CD4-positive, CD25-positive, alpha-beta regulatory T cell (primary cell): ENCODE results near the gene PLCG2. TPM values are rescaled to one million over a fixed set of nuclear protein-coding genes. Genes with fewer than 3 reads are reported as not detected.

ENCODE experiments used
- ATAC-seq, 2 donors: fragments of 150-1000 bp; cut with Tn5 transposase; one replicate each; pipeline ENCODE4 v1.10.0; 2021; ENCODE audit warnings: low read depth in 2 of 2, moderate number of reproducible peaks in 2 of 2, moderate library complexity in 1 of 2
- DNase-seq, 3 donors: peaks; one replicate each; pipeline versions ENCODE4 v3.0.0 to v3.0.0-alpha.2; 2012 to 2022; ENCODE audit warnings: mixed read lengths in 1 of 3
- H3K27ac ChIP-seq: one replicate; pipeline ENCODE4 v1.7.0; 2013; ENCODE audit warnings: mild to moderate bottlenecking, low read length; ENCODE audit not compliant: insufficient read depth, poor library complexity, severe bottlenecking
- H3K27me3 ChIP-seq: one replicate; pipeline ENCODE4 v1.7.0; 2013; ENCODE audit warnings: low read length; ENCODE audit not compliant: control insufficient read depth, insufficient read depth
- H3K36me3 ChIP-seq: one replicate; pipeline ENCODE4 v1.7.0; 2013; ENCODE audit warnings: mild to moderate bottlenecking, low read length, moderate library complexity; ENCODE audit not compliant: control insufficient read depth, insufficient read depth
- H3K4me1 ChIP-seq: 2 replicates; pipeline ENCODE4 v1.7.0; 2013; ENCODE audit warnings: mild to moderate bottlenecking, low read length; ENCODE audit not compliant: insufficient read depth, control insufficient read depth, poor library complexity, severe bottlenecking
- H3K4me3 ChIP-seq: one replicate; pipeline ENCODE4 v1.7.0; 2013; ENCODE audit warnings: low read depth, mild to moderate bottlenecking, low read length, moderate library complexity
- H3K9me3 ChIP-seq, 2 experiments: 1 replicate in 1 of 2; 2 replicates in 1 of 2; pipeline ENCODE4 v1.7.0; 2013; ENCODE audit warnings: low read length in 2 of 2, mild to moderate bottlenecking in 1 of 2, moderate library complexity in 1 of 2; ENCODE audit not compliant: control insufficient read depth in 2 of 2
- H3K27ac Mint-ChIP-seq, 3 donors: one replicate each; pipeline ENCODE4 v1.8.0; 2020 to 2022; ENCODE audit warnings: mild to moderate bottlenecking in 3 of 3, mixed read lengths in 3 of 3, moderate library complexity in 2 of 3
- H3K27me3 Mint-ChIP-seq: one replicate; pipeline ENCODE4 v1.8.0; 2022; ENCODE audit warnings: mild to moderate bottlenecking, mixed read lengths
- H3K36me3 Mint-ChIP-seq: one replicate; pipeline ENCODE4 v1.8.0; 2020; ENCODE audit warnings: mixed read lengths
- H3K4me1 Mint-ChIP-seq, 4 donors: one replicate each; pipeline ENCODE4 v1.8.0; 2020 to 2022; ENCODE audit warnings: mixed read lengths in 4 of 4, mild to moderate bottlenecking in 1 of 4
- H3K4me3 Mint-ChIP-seq, 4 donors: one replicate each; pipeline ENCODE4 v1.8.0; 2020 to 2022; ENCODE audit warnings: mild to moderate bottlenecking in 4 of 4, mixed read lengths in 4 of 4, moderate library complexity in 3 of 4
- H3K9me3 Mint-ChIP-seq, 7 donors: one replicate each; pipeline ENCODE4 v1.8.0; 2020 to 2022; ENCODE audit warnings: mixed read lengths in 7 of 7, mild to moderate bottlenecking in 3 of 7, moderate library complexity in 2 of 7
- polyA plus RNA-seq, 4 donors: library from polyadenylated mRNA; unstranded; fragments of 300-500 nt; fragmentation: Illumina TruSeq; gene quantifications; one replicate each; pipeline ENCODE4 v1.2.3, GENCODE V29; 2021
- total RNA-seq: library from RNA; stranded (reverse); gene quantifications from one replicate; pipeline ENCODE4 v1.2.3, GENCODE V29; 2022

Gene PLCG2
- total and polyA plus RNA-seq, 5 donors from 2014 or later, result 0.59 to 3.8 (median 1.3) TPM; not detected in 1

- no peaks in the 10 kb centered on the region for H3K36me3 Mint-ChIP-seq
- no peak overlapping the region for H3K27ac Mint-ChIP-seq
- Histone ChIP-seq H3K36me3 (no peaks in the 10 kb centered on the region), H3K4me1 (no peaks in the 10 kb centered on the region), H3K9me3 (no peaks in the 10 kb centered on the region), H3K27ac (no peak overlapping the region), H3K27me3 (no peaks in the 10 kb centered on the region), H3K4me3 (no peak overlapping the region)
- no peaks in the 10 kb centered on the region for H3K27me3 Mint-ChIP-seq
- no peak overlapping the region for H3K4me3 Mint-ChIP-seq
- H3K9me3 Mint-ChIP-seq, result no peaks in the 10 kb centered on the region
- H3K4me1 Mint-ChIP-seq, result no peaks in the 10 kb centered on the region
- DNase-seq (no peak), ATAC-seq (no peak)
Observed at GRCh38 chr16:81913222-81913621, 134.1 kb downstream of the PLCG2 start.

- Histone ChIP-seq H3K9me3 (no peaks in the 10 kb centered on the region), H3K4me1 (no peaks in the 10 kb centered on the region), H3K4me3 (no peak overlapping the region), H3K27me3 (no peaks in the 10 kb centered on the region), H3K27ac (no peak overlapping the region), H3K36me3 (no peaks in the 10 kb centered on the region)
- no peaks in the 10 kb centered on the region for H3K9me3 Mint-ChIP-seq
- no peaks in the 10 kb centered on the region for H3K4me1 Mint-ChIP-seq
- ATAC-seq (no peak), DNase-seq (no peak)
- no peaks in the 10 kb centered on the region for H3K36me3 Mint-ChIP-seq
- H3K4me3 Mint-ChIP-seq, result no peak overlapping the region
- no peaks in the 10 kb centered on the region for H3K27me3 Mint-ChIP-seq
- no peak overlapping the region for H3K27ac Mint-ChIP-seq
Observed at GRCh38 chr16:81917375-81917774, 138.3 kb downstream of the PLCG2 start.

- ATAC-seq, result no peak
- no peaks in the 10 kb centered on the region for H3K27me3 ChIP-seq
Observed at GRCh38 chr16:81918927-81919326, 139.8 kb downstream of the PLCG2 start.

GRCh38 chr16:81920498-81920897 lies 141.4 kb downstream of the PLCG2 start:
- Mint-ChIP-seq H3K4me1 (no peaks in the 10 kb centered on the region), H3K36me3 (no peaks in the 10 kb centered on the region), H3K9me3 (no peaks in the 10 kb centered on the region), H3K4me3 (no peak overlapping the region), H3K27me3 (no peaks in the 10 kb centered on the region), H3K27ac (no peak overlapping the region)
- Histone ChIP-seq H3K9me3 (no peaks in the 10 kb centered on the region), H3K36me3 (no peaks in the 10 kb centered on the region), H3K4me1 (no peaks in the 10 kb centered on the region), H3K4me3 (no peak overlapping the region), H3K27ac (no peak overlapping the region), H3K27me3 (no peaks in the 10 kb centered on the region)
- no peak for ATAC-seq
- no peak for DNase-seq

More at GRCh38 chr16:81918927-81919326, 139.8 kb downstream of the PLCG2 start:
- H3K36me3 ChIP-seq, result no peaks in the 10 kb centered on the region
- no peak overlapping the region for H3K27ac ChIP-seq
- Mint-ChIP-seq H3K36me3 (no peaks in the 10 kb centered on the region), H3K4me1 (no peaks in the 10 kb centered on the region), H3K27me3 (no peaks in the 10 kb centered on the region), H3K9me3 (no peaks in the 10 kb centered on the region), H3K27ac (no peak overlapping the region), H3K4me3 (no peak overlapping the region)
- H3K4me3 ChIP-seq, result no peak overlapping the region
- no peaks in the 10 kb centered on the region for H3K9me3 ChIP-seq
- no peaks in the 10 kb centered on the region for H3K4me1 ChIP-seq
- DNase-seq, result no peak

GRCh38 chr16:81921085-81921814 lies 142.2 kb downstream of the PLCG2 start:
- ATAC-seq, result no peak
- no peaks in the 10 kb centered on the region for H3K36me3 Mint-ChIP-seq
- Histone ChIP-seq H3K27me3 (no peaks in the 10 kb centered on the region), H3K9me3 (no peaks in the 10 kb centered on the region), H3K36me3 (no peaks in the 10 kb centered on the region), H3K4me1 (no peaks in the 10 kb centered on the region), H3K4me3 (no peak overlapping the region), H3K27ac (no peak overlapping the region)
- no peak for DNase-seq
- H3K4me1 Mint-ChIP-seq, result no peaks in the 10 kb centered on the region
- H3K27ac Mint-ChIP-seq, result no peak overlapping the region
- peaks cover 0 to 1% (median 0%) of the 10 kb centered on the region in 7 donors for H3K9me3 Mint-ChIP-seq
- H3K27me3 Mint-ChIP-seq, result no peaks in the 10 kb centered on the region
- H3K4me3 Mint-ChIP-seq, result no peak overlapping the region

- H3K27ac ChIP-seq, result no peak overlapping the region
- H3K27ac Mint-ChIP-seq, result no peak overlapping the region
- H3K4me3 Mint-ChIP-seq, result no peak overlapping the region
- H3K4me1 Mint-ChIP-seq, result no peaks in the 10 kb centered on the region
- ATAC-seq (no peak), DNase-seq (no peak)
- H3K9me3 Mint-ChIP-seq, result peaks cover 0 to 1% (median 0%) of the 10 kb centered on the region in 7 donors
- H3K4me1 ChIP-seq, result no peaks in the 10 kb centered on the region
- H3K36me3 Mint-ChIP-seq, result no peaks in the 10 kb centered on the region
- no peak overlapping the region for H3K4me3 ChIP-seq
- no peaks in the 10 kb centered on the region for H3K9me3 ChIP-seq
- H3K36me3 ChIP-seq, result no peaks in the 10 kb centered on the region
- H3K27me3 Mint-ChIP-seq, result no peaks in the 10 kb centered on the region
- H3K27me3 ChIP-seq, result no peaks in the 10 kb centered on the region
Observed at GRCh38 chr16:81921843-81922584, 142.9 kb downstream of the PLCG2 start.

GRCh38 chr16:81923296-81923695 lies 144.2 kb downstream of the PLCG2 start:
- H3K9me3 Mint-ChIP-seq, result peaks cover 0 to 1% (median 0%) of the 10 kb centered on the region in 7 donors
- Histone ChIP-seq H3K27ac (no peak overlapping the region), H3K4me3 (no peak overlapping the region), H3K9me3 (no peaks in the 10 kb centered on the region), H3K27me3 (no peaks in the 10 kb centered on the region), H3K36me3 (no peaks in the 10 kb centered on the region), H3K4me1 (no peaks in the 10 kb centered on the region)
- no peak overlapping the region for H3K4me3 Mint-ChIP-seq
- no peak overlapping the region for H3K27ac Mint-ChIP-seq
- no peaks in the 10 kb centered on the region for H3K27me3 Mint-ChIP-seq
- peaks cover 0 to 2% (median 0%) of the 10 kb centered on the region in 4 donors for H3K4me1 Mint-ChIP-seq
- H3K36me3 Mint-ChIP-seq, result no peaks in the 10 kb centered on the region
- DNase-seq (no peak), ATAC-seq (no peak)
